HepG2 (cell line): ENCODE data around the gene GLRA3. TPM values are rescaled to one million over a fixed set of nuclear protein-coding genes. Genes with fewer than 3 reads are reported as not detected.

Experiments used
- ATAC-seq: fragments of 200-7000 bp; cut with Tn5 transposase; 3 replicates; pipeline ENCODE4 v1.9.1; 2020; ENCODE audit warnings: mild to moderate bottlenecking, moderate library complexity
- BruUV-seq: library from RNA; stranded (reverse); fragments of 400-500 nt; replicated peaks from 2 replicates; lab custom pipeline; 2021; lab: Mats Ljungman, UMichigan
- CTCF ChIA-PET: fragments of 300-600 bp; formaldehyde crosslinking; extraction: SDS; loops from one replicate; lab custom pipeline; 2021; ENCODE audit warnings: low total read pairs, inconsistent platforms, low intra/inter-chr PET ratio; lab: Yijun Ruan, JAX
- POLR2A ChIA-PET: fragments of 350-600 bp; sonication (Branson Sonifier 250); formaldehyde crosslinking; loops from one replicate; lab custom pipeline; 2020; ENCODE audit warnings: antibody characterized with exemption, inconsistent platforms; lab: Yijun Ruan, JAX
- DNase-seq: peaks from one replicate; pipeline ENCODE4 v3.0.0-alpha.2; 2015; ENCODE audit warnings: low spot score
- FAIRE-seq: peaks from 3 replicates; lab custom pipeline; 2011; peaks lifted over from hg19 to GRCh38; lab: Jason Lieb, UNC
- H2AFZ ChIP-seq: one replicate; pipeline ENCODE4 v1.6.1; 2011; ENCODE audit warnings: low read length, inconsistent platforms
- H3K27ac ChIP-seq: fragments of 300-600 bp; 3 replicates; pipeline ENCODE4 v1.8.0; 2011; ENCODE audit warnings: mixed run types, mild to moderate bottlenecking, mixed read lengths, low read length, inconsistent platforms; ENCODE audit not compliant: insufficient read depth; ENCODE audit errors: extremely low read length
- H3K27me3 ChIP-seq, 2 experiments: fragments of 200-600 bp in 1 of 2; 2 replicates in 1 of 2; 3 replicates in 1 of 2; pipeline versions ENCODE4 v1.6.0 to v1.8.0; 2011; ENCODE audit warnings: low read length in 2 of 2, mild to moderate bottlenecking in 2 of 2, moderate library complexity in 2 of 2, inconsistent platforms in 1 of 2; ENCODE audit not compliant: insufficient read depth in 2 of 2, control insufficient read depth in 1 of 2
- H3K36me3 ChIP-seq, 2 experiments: fragments of 200-600 bp in 1 of 2; replicated peaks in 1 of 2; 2 replicates in 1 of 2; 3 replicates in 1 of 2; pipeline versions ENCODE4 v1.5.1 to v1.8.0; 2011; ENCODE audit warnings: low read length in 2 of 2, inconsistent platforms in 1 of 2; ENCODE audit not compliant: insufficient read depth in 2 of 2, control insufficient read depth in 1 of 2
- H3K4me1 ChIP-seq: 2 replicates; pipeline ENCODE4 v1.5.1; 2012; ENCODE audit warnings: low read length, inconsistent platforms; ENCODE audit not compliant: insufficient read depth
- H3K4me2 ChIP-seq: 2 replicates; pipeline ENCODE4 v1.6.0; 2011; ENCODE audit warnings: low read depth, low read length, inconsistent platforms
- H3K4me3 ChIP-seq, 3 experiments: fragments of 200-600 bp in 1 of 3; sonication (generic), shearing (Covaris generic) in 1 of 3; replicated peaks in 1 of 3; 2 replicates each; pipeline ENCODE4 v1.5.1; 2011 to 2016; ENCODE audit warnings: low read length in 3 of 3, inconsistent platforms in 2 of 3, low read depth in 2 of 3, mild to moderate bottlenecking in 2 of 3, control low read depth in 1 of 3, mixed read lengths in 1 of 3; ENCODE audit not compliant: insufficient read depth in 1 of 3
- H3K79me2 ChIP-seq: one replicate; pipeline ENCODE4 v1.6.1; 2011; ENCODE audit warnings: low read length, inconsistent platforms; ENCODE audit not compliant: insufficient read depth
- H3K9ac ChIP-seq: 2 replicates; pipeline ENCODE4 v1.6.0; 2011; ENCODE audit warnings: mild to moderate bottlenecking, low read depth, low read length, inconsistent platforms; ENCODE audit not compliant: insufficient read depth
- H3K9me3 ChIP-seq: 2 replicates; pipeline ENCODE4 v1.5.1; 2012; ENCODE audit warnings: mild to moderate bottlenecking, low read length
- H4K20me1 ChIP-seq: 2 replicates; pipeline ENCODE4 v1.6.0; 2011; ENCODE audit warnings: inconsistent platforms, mild to moderate bottlenecking, low read length, moderate library complexity; ENCODE audit not compliant: insufficient read depth
- ATM ChIP-seq: fragments of 450-650 bp; IDR thresholded peaks from 2 replicates; pipeline ENCODE4 v1.7.1; 2017; ENCODE audit warnings: mild to moderate bottlenecking, borderline replicate concordance
- CBX1 ChIP-seq: IDR thresholded peaks from one replicate; pipeline ENCODE4 v1.6.1; 2016; ENCODE audit warnings: antibody characterized with exemption, low read depth
- ELF3 ChIP-seq: IDR thresholded peaks from 2 replicates; pipeline ENCODE4 v1.6.1; 2016; ENCODE audit warnings: missing genetic modification reagents, missing compliant biosample characterization
- FOXP1 ChIP-seq, 2 experiments: fragments of 450-650 bp in 1 of 2; IDR thresholded peaks; 2 replicates each; pipeline ENCODE4 v1.6.1; 2017 to 2018; ENCODE audit warnings: antibody characterized with exemption in 1 of 2
- HMGA1 ChIP-seq: sonication (generic); formaldehyde crosslinking; conservative IDR thresholded peaks from 2 replicates; pipeline ENCODE4 v1.4.0; 2020; ENCODE audit warnings: missing genetic modification reagents
- IKZF1 ChIP-seq: fragments of 450-650 bp; IDR thresholded peaks from 2 replicates; pipeline ENCODE4 v1.7.1; 2016
- KDM6A ChIP-seq: IDR thresholded peaks from 2 replicates; pipeline ENCODE4 v1.6.1; 2016; ENCODE audit warnings: low read depth
- MAX ChIP-seq: IDR thresholded peaks from 2 replicates; pipeline ENCODE4 v1.6.1; 2012; ENCODE audit warnings: inconsistent platforms
- MTA1 ChIP-seq: sonication (generic); formaldehyde crosslinking; IDR thresholded peaks from 2 replicates; pipeline ENCODE4 v1.4.0; 2020; ENCODE audit warnings: missing genetic modification reagents, mild to moderate bottlenecking, borderline replicate concordance
- NCOA1 ChIP-seq: sonication (generic); formaldehyde crosslinking; IDR thresholded peaks from 2 replicates; pipeline ENCODE4 v1.9.0; 2021; ENCODE audit warnings: missing genetic modification reagents
- NCOA2 ChIP-seq: sonication (generic); formaldehyde crosslinking; IDR thresholded peaks from 2 replicates; pipeline ENCODE4 v1.8.0; 2022; ENCODE audit warnings: inconsistent platforms
- NFE2 ChIP-seq: sonication (generic); formaldehyde crosslinking; IDR thresholded peaks from 2 replicates; pipeline ENCODE4 v1.4.0; 2020; ENCODE audit warnings: missing genetic modification reagents
- RXRA ChIP-seq: sonication (generic); formaldehyde crosslinking; IDR thresholded peaks from 2 replicates; pipeline ENCODE4 v1.5.1; 2020; ENCODE audit warnings: missing genetic modification reagents
- TEF ChIP-seq: sonication (generic); formaldehyde crosslinking; IDR thresholded peaks from 2 replicates; pipeline ENCODE4 v1.5.0; 2020; ENCODE audit warnings: missing genetic modification reagents
- TIGD3 ChIP-seq: sonication (generic); formaldehyde crosslinking; IDR thresholded peaks from 2 replicates; pipeline ENCODE4 v1.5.1; 2020; ENCODE audit warnings: mild to moderate bottlenecking, missing genetic modification reagents, borderline replicate concordance
- TOE1 ChIP-seq: sonication (generic); formaldehyde crosslinking; IDR thresholded peaks from 2 replicates; pipeline ENCODE4 v1.4.0; 2020; ENCODE audit warnings: mild to moderate bottlenecking, missing genetic modification reagents
- ZNF251 ChIP-seq: sonication (generic); formaldehyde crosslinking; IDR thresholded peaks from 2 replicates; pipeline ENCODE4 v1.9.0; 2021; ENCODE audit warnings: mild to moderate bottlenecking, missing genetic modification reagents
- ZNF281 ChIP-seq: sonication (generic); formaldehyde crosslinking; IDR thresholded peaks from 2 replicates; pipeline ENCODE4 v1.4.0; 2020; ENCODE audit warnings: missing genetic modification reagents, borderline replicate concordance
- ZNF3 ChIP-seq: IDR thresholded peaks from 2 replicates; pipeline ENCODE4 v1.7.0; 2017; ENCODE audit warnings: inconsistent platforms
- ZNF367 ChIP-seq: sonication (generic); formaldehyde crosslinking; IDR thresholded peaks from 2 replicates; pipeline ENCODE4 v1.4.0; 2020; ENCODE audit warnings: missing genetic modification reagents, borderline replicate concordance
- ZNF432 ChIP-seq: sonication (generic); formaldehyde crosslinking; IDR thresholded peaks from 2 replicates; pipeline ENCODE4 v1.5.0; 2020; ENCODE audit warnings: missing genetic modification reagents, mild to moderate bottlenecking, borderline replicate concordance
- ZNF672 ChIP-seq: sonication (generic); formaldehyde crosslinking; IDR thresholded peaks from 2 replicates; pipeline ENCODE4 v1.8.1; 2022; ENCODE audit warnings: missing genetic modification reagents
- ZNF781 ChIP-seq: sonication (generic); formaldehyde crosslinking; IDR thresholded peaks from 2 replicates; pipeline ENCODE4 v1.5.1; 2020; ENCODE audit warnings: borderline replicate concordance, mild to moderate bottlenecking, missing genetic modification reagents; ENCODE audit errors: not compliant biosample characterization
- WGBS: methylation state at CpG from one replicate; pipeline ENCODE4 v1.1.6; 2017; ENCODE audit warnings: low lambda C conversion rate; 5-methylcytosine and 5-hydroxymethylcytosine counted together
- in situ Hi-C: cut with HindIII; loops from 2 replicates; pipeline ENCODE4 v1.10.0; 2017; ENCODE audit warnings: low pct_unique_long_range_greater_than_20kb; ENCODE audit not compliant: extremely low pct_ligation_motif_present
- intact Hi-C: fragments of 100-400 bp; cut with micrococcal nuclease; formaldehyde crosslinking; loops from one replicate; pipeline ENCODE4 v1.10.0; 2022; ENCODE audit not compliant: unreplicated experiment
- polyA plus RNA-seq, 8 experiments: library from polyadenylated mRNA; depleted of rRNA in 3 of 8; stranded (reverse) in 7 of 8; unstranded in 1 of 8; fragments of >200 nt; fragmentation: Illumina TruSeq in 4 of 8; extraction: Trizol in 4 of 8; gene quantifications; 2 replicates each; pipeline versions ENCODE4 v1.2.1 to v1.2.3, GENCODE V29; 2011 to 2016; ENCODE audit warnings: low read depth in 4 of 8, missing spikeins in 1 of 8, mixed read lengths in 1 of 8; ENCODE audit not compliant: insufficient read depth in 1 of 8
- total RNA-seq, 5 experiments: library from RNA; depleted of rRNA; stranded (reverse); fragments of >200 nt; fragmentation: Illumina TruSeq; extraction: Trizol; gene quantifications; 2 replicates each; pipeline ENCODE4 v1.2.3, GENCODE V29; 2016; ENCODE audit warnings: low read depth in 1 of 5

Gene GLRA3
- total and polyA plus RNA-seq, 2 of the 13 experiments (the other 11 are each of a cell fraction or from before 2014, with no cell fraction given), result not detected

GRCh38 chr4:174867903-174868302 lies 38.9 kb upstream of the GLRA3 start (continued):
- TF ChIP-seq TIGD3 (CRISPR knock-in tag), result no peak
- TF ChIP-seq NCOA1 (CRISPR knock-in tag), result no peak
- no peak for TF ChIP-seq ZNF367
- TF ChIP-seq FOXP1 (IDR thresholded peaks at IDR 0.05), result no peak
- no peak for TF ChIP-seq FOXP1 (CRISPR knock-in tag; IDR thresholded peaks at IDR 0.05)
- TF ChIP-seq ATM, result no peak
- no peak for TF ChIP-seq MAX
- no peak for TF ChIP-seq IKZF1

GRCh38 chr4:174865418-174865985 lies 36.5 kb upstream of the GLRA3 start:
- Histone ChIP-seq H3K79me2 (no peaks in the 10 kb centered on the region), H2AFZ (no peak overlapping the region), H3K36me3 (no peaks in the 10 kb centered on the region), H3K9me3 (peaks cover 76% of the 10 kb centered on the region), H4K20me1 (no peaks in the 10 kb centered on the region), H3K9ac (no peak overlapping the region), H3K27ac (no peak overlapping the region), H3K4me1 (no peaks in the 10 kb centered on the region; the same call in 1 of the 2 replicates), H3K4me2 (no peak overlapping the region), H3K4me3 (no peak overlapping the region), H3K27me3 (no peaks in the 10 kb centered on the region)
- no peak for FAIRE-seq
- no peak for TF ChIP-seq NCOA2 (CRISPR knock-in tag)
- TF ChIP-seq TOE1 (CRISPR knock-in tag), result no peak
- TF ChIP-seq ZNF3, result no peak
- no peak for TF ChIP-seq HMGA1 (CRISPR knock-in tag)
- TF ChIP-seq ZNF781 (CRISPR knock-in tag), result no peak
- TF ChIP-seq ZNF281, result no peak
- no peak for TF ChIP-seq CBX1
- no peak for TF ChIP-seq ZNF672 (CRISPR knock-in tag)
- no peak for TF ChIP-seq KDM6A (CRISPR knock-in tag)
- no peak for TF ChIP-seq ELF3 (CRISPR knock-in tag)
- no peak for TF ChIP-seq ZNF251 (CRISPR knock-in tag)
- TF ChIP-seq ZNF432 (CRISPR knock-in tag), result no peak
- no peak for TF ChIP-seq TEF (CRISPR knock-in tag)
- no peak for TF ChIP-seq NFE2 (CRISPR knock-in tag)
- no peak for TF ChIP-seq RXRA (CRISPR knock-in tag)
- no peak for TF ChIP-seq MTA1 (CRISPR knock-in tag)
- WGBS, result 0% methylated on average over 1 of the region's 1 CpG
- intact Hi-C loops, result no loop called here
- ChIA-PET POLR2A (no interaction called here), CTCF (no interaction called here)
- no peak for ATAC-seq
- in situ Hi-C loops, result no loop called here
- BruUV-seq, result no TSS peak
- DNase-seq, result no peak
